HepG2 (cell line): Measurements from ENCODE around the gene RHBDD3. TPM values are rescaled to one million over a fixed set of nuclear protein-coding genes. Genes with fewer than 3 reads are reported as not detected.

ENCODE experiments used
- ATF7 ChIP-seq, 2 experiments: fragments of 450-650 bp in 1 of 2; sonication (generic) in 1 of 2; formaldehyde crosslinking in 1 of 2; IDR thresholded peaks; 2 replicates each; pipeline versions ENCODE4 v1.4.0 to v1.6.1; 2016 to 2020; ENCODE audit warnings: antibody characterized with exemption in 1 of 2, mild to moderate bottlenecking in 1 of 2, missing genetic modification reagents in 1 of 2
- BCL6 ChIP-seq: IDR thresholded peaks from 2 replicates; pipeline ENCODE4 v1.6.1; 2016; ENCODE audit warnings: missing genetic modification reagents, missing compliant biosample characterization
- GMEB1 ChIP-seq: sonication (generic); formaldehyde crosslinking; IDR thresholded peaks from 2 replicates; pipeline ENCODE4 v1.5.1; 2020; ENCODE audit warnings: missing genetic modification reagents, mild to moderate bottlenecking, borderline replicate concordance
- GMEB2 ChIP-seq: IDR thresholded peaks from 2 replicates; pipeline ENCODE4 v1.6.1; 2016; ENCODE audit warnings: missing biosample characterization, missing genetic modification reagents, low read depth
- HES4 ChIP-seq: sonication (generic); formaldehyde crosslinking; IDR thresholded peaks from 2 replicates; pipeline ENCODE4 v1.9.0; 2021; ENCODE audit warnings: mild to moderate bottlenecking, missing genetic modification reagents, borderline replicate concordance
- KMT2A ChIP-seq: sonication (generic); formaldehyde crosslinking; IDR thresholded peaks from 2 replicates; pipeline ENCODE4 v1.4.0; 2020; ENCODE audit warnings: missing genetic modification reagents
- MEF2D ChIP-seq: sonication (generic); formaldehyde crosslinking; IDR thresholded peaks from 2 replicates; pipeline ENCODE4 v1.5.1; 2020; ENCODE audit warnings: mild to moderate bottlenecking, missing genetic modification reagents
- MTA3 ChIP-seq: sonication (generic); formaldehyde crosslinking; IDR thresholded peaks from 2 replicates; pipeline ENCODE4 v1.4.0; 2020; ENCODE audit warnings: missing genetic modification reagents
- PBX3 ChIP-seq: sonication (generic); formaldehyde crosslinking; IDR thresholded peaks from 2 replicates; pipeline ENCODE4 v1.8.1; 2023; ENCODE audit warnings: missing genetic modification reagents, inconsistent platforms, borderline replicate concordance
- PHF20 ChIP-seq: sonication (generic); formaldehyde crosslinking; IDR thresholded peaks from 2 replicates; pipeline ENCODE4 v1.5.0; 2020; ENCODE audit warnings: mild to moderate bottlenecking, missing genetic modification reagents
- RBAK ChIP-seq: sonication (generic); formaldehyde crosslinking; IDR thresholded peaks from 2 replicates; pipeline ENCODE4 v1.5.1; 2020; ENCODE audit warnings: mild to moderate bottlenecking, missing genetic modification reagents
- RELA ChIP-seq: sonication (generic); formaldehyde crosslinking; IDR thresholded peaks from 2 replicates; pipeline ENCODE4 v1.4.0; 2020; ENCODE audit warnings: missing genetic modification reagents
- SMARCE1 ChIP-seq: fragments of 450-650 bp; IDR thresholded peaks from 2 replicates; pipeline ENCODE4 v1.6.1; 2017; ENCODE audit warnings: borderline replicate concordance
- TFDP2 ChIP-seq: sonication (generic); formaldehyde crosslinking; IDR thresholded peaks from 2 replicates; pipeline ENCODE4 v1.4.0; 2020; ENCODE audit warnings: missing genetic modification reagents
- ZBTB38 ChIP-seq: sonication (generic); formaldehyde crosslinking; IDR thresholded peaks from 2 replicates; pipeline ENCODE4 v1.5.1; 2020; ENCODE audit warnings: mild to moderate bottlenecking, missing genetic modification reagents
- ZNF10 ChIP-seq: sonication (generic); formaldehyde crosslinking; IDR thresholded peaks from 2 replicates; pipeline ENCODE4 v1.4.0; 2020; ENCODE audit warnings: mild to moderate bottlenecking, low read depth, missing genetic modification reagents, borderline replicate concordance
- ZNF512B ChIP-seq: sonication (generic); formaldehyde crosslinking; IDR thresholded peaks from 2 replicates; pipeline ENCODE4 v1.5.1; 2020; ENCODE audit warnings: missing genetic modification reagents, mild to moderate bottlenecking, borderline replicate concordance
- ZNF775 ChIP-seq: sonication (generic); formaldehyde crosslinking; IDR thresholded peaks from 2 replicates; pipeline ENCODE4 v1.4.0; 2020; ENCODE audit warnings: missing genetic modification reagents, mild to moderate bottlenecking, moderate library complexity, borderline replicate concordance
- ZNF788 ChIP-seq: sonication (generic); formaldehyde crosslinking; IDR thresholded peaks from 2 replicates; pipeline ENCODE4 v1.5.0; 2020; ENCODE audit warnings: mild to moderate bottlenecking, missing genetic modification reagents, borderline replicate concordance
- ZSCAN25 ChIP-seq: sonication (generic); formaldehyde crosslinking; IDR thresholded peaks from 2 replicates; pipeline ENCODE4 v1.8.0; 2022; ENCODE audit warnings: mild to moderate bottlenecking, missing genetic modification reagents
- polyA plus RNA-seq, 8 experiments: library from polyadenylated mRNA; depleted of rRNA in 3 of 8; stranded (reverse) in 7 of 8; unstranded in 1 of 8; fragments of >200 nt; fragmentation: Illumina TruSeq in 4 of 8; extraction: Trizol in 4 of 8; gene quantifications; 2 replicates each; pipeline versions ENCODE4 v1.2.1 to v1.2.3, GENCODE V29; 2011 to 2016; ENCODE audit warnings: low read depth in 4 of 8, missing spikeins in 1 of 8, mixed read lengths in 1 of 8; ENCODE audit not compliant: insufficient read depth in 1 of 8
- total RNA-seq, 5 experiments: library from RNA; depleted of rRNA; stranded (reverse); fragments of >200 nt; fragmentation: Illumina TruSeq; extraction: Trizol; gene quantifications; 2 replicates each; pipeline ENCODE4 v1.2.3, GENCODE V29; 2016; ENCODE audit warnings: low read depth in 1 of 5

Gene RHBDD3
- total and polyA plus RNA-seq, 2 of the 13 experiments (the other 11 are each of a cell fraction or from before 2014, with no cell fraction given), result 12.1 to 26.7 TPM

GRCh38 chr22:29306175-29306834 is 38.5 kb upstream of the RHBDD3 start, which contains the start of gene GAS2L1 (continued):
- no peak for TF ChIP-seq ZNF788 (CRISPR knock-in tag)
- TF ChIP-seq SMARCE1, result no peak
- TF ChIP-seq RBAK, result no peak
- TF ChIP-seq ZNF775, result no peak
- no peak for TF ChIP-seq ZBTB38 (CRISPR knock-in tag)
- peak; percentile 58; the same call in 1 of the 2 replicates for TF ChIP-seq MEF2D (CRISPR knock-in tag)
- no peak for TF ChIP-seq KMT2A (CRISPR knock-in tag)
- TF ChIP-seq GMEB2, result no peak
- no peak for TF ChIP-seq ZNF10 (CRISPR knock-in tag)
- no peak for TF ChIP-seq ATF7 (IDR thresholded peaks at IDR 0.05)
- TF ChIP-seq ATF7 (CRISPR knock-in tag; IDR thresholded peaks at IDR 0.05), result no peak
- TF ChIP-seq MTA3 (CRISPR knock-in tag), result no peak
- TF ChIP-seq TFDP2 (CRISPR knock-in tag), result peak; percentile 87
- TF ChIP-seq HES4 (CRISPR knock-in tag), result 0 out of 2 replicates have a peak, but pooled peaks have one; percentile 13
- TF ChIP-seq RELA (CRISPR knock-in tag), result no peak
- peak; percentile 45; the same call in 1 of the 2 replicates for TF ChIP-seq PHF20 (CRISPR knock-in tag)
- TF ChIP-seq GMEB1 (CRISPR knock-in tag), result no peak; the same call in 1 of the 2 replicates
- no peak for TF ChIP-seq PBX3 (CRISPR knock-in tag)
- TF ChIP-seq ZNF512B (CRISPR knock-in tag), result no peak
- TF ChIP-seq BCL6 (CRISPR knock-in tag), result no peak
- TF ChIP-seq ZSCAN25 (CRISPR knock-in tag), result no peak
